ENCODE data around the gene NKD1. TPM values are rescaled to one million over a fixed set of nuclear protein-coding genes. Genes with fewer than 3 reads are reported as not detected.

NKD1 gene
- total RNA-seq, 1 experiment from 2014 or later: 0.44 TPM

DNA sequence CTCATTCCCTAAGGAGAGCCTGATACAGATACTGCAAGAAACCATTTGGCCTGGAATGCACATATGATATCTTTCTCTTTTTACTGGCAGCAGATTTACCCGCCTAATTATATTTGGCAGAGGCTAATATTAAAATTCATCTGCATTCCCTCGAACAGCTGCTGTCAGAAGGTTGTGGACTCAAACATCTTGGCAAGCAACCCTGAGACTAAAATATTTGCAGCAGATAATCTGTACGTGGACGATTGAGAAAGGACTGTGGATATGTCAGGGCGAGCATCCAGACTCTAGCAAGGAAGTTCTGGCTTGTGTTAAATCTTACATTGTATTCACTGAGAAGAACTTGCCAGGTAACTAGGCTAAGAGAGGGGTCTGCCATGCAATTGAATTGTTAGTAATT lies 67.7 kb downstream of the NKD1 start:
- no peak for TF ChIP-seq EZH2 (IDR thresholded peaks at IDR 0.05; ENCODE audit: low read depth)
- TF ChIP-seq, protein P1, sequence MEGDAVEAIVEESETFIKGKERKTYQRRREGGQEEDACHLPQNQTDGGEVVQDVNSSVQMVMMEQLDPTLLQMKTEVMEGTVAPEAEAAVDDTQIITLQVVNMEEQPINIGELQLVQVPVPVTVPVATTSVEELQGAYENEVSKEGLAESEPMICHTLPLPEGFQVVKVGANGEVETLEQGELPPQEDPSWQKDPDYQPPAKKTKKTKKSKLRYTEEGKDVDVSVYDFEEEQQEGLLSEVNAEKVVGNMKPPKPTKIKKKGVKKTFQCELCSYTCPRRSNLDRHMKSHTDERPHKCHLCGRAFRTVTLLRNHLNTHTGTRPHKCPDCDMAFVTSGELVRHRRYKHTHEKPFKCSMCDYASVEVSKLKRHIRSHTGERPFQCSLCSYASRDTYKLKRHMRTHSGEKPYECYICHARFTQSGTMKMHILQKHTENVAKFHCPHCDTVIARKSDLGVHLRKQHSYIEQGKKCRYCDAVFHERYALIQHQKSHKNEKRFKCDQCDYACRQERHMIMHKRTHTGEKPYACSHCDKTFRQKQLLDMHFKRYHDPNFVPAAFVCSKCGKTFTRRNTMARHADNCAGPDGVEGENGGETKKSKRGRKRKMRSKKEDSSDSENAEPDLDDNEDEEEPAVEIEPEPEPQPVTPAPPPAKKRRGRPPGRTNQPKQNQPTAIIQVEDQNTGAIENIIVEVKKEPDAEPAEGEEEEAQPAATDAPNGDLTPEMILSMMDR (conservative IDR thresholded peaks at IDR 0.05): no peak
- no TSS peak for BruUV-seq (replicated peaks)
- no peaks in the 10 kb centered on the region for H3K27me3 ChIP-seq (ENCODE audit: insufficient read depth, low read depth)
- H2AFZ ChIP-seq: no peak overlapping the region
- H3K9me2 ChIP-seq (ENCODE audit: insufficient read depth): no peaks in the 10 kb centered on the region
- no peak overlapping the region for H3K27ac ChIP-seq
- no peaks in the 10 kb centered on the region for H3K79me2 ChIP-seq (ENCODE audit: low read depth)
- ChIA-PET CTCF (no interaction called here), POLR2A (ENCODE audit: unreplicated experiment) (no interaction called here)
- DNase-seq: no peak
- intact Hi-C loops (cut with micrococcal nuclease; ENCODE audit: unreplicated experiment): no loop called here
- no peaks in the 10 kb centered on the region for H4K20me1 ChIP-seq (ENCODE audit: insufficient read depth)
- H3K4me2 ChIP-seq: no peak overlapping the region
- H3F3A ChIP-seq (ENCODE audit: insufficient read depth, low read depth): no peaks in the 10 kb centered on the region
- no peak overlapping the region for H3K4me3 ChIP-seq
- H3K4me1 ChIP-seq (replicated peaks; ENCODE audit: insufficient read depth): no peaks in the 10 kb centered on the region
- H3K36me3 ChIP-seq (ENCODE audit: low read depth): no peaks in the 10 kb centered on the region
- H3K9me3 ChIP-seq (ENCODE audit: insufficient read depth, low read depth): no peaks in the 10 kb centered on the region

DNA sequence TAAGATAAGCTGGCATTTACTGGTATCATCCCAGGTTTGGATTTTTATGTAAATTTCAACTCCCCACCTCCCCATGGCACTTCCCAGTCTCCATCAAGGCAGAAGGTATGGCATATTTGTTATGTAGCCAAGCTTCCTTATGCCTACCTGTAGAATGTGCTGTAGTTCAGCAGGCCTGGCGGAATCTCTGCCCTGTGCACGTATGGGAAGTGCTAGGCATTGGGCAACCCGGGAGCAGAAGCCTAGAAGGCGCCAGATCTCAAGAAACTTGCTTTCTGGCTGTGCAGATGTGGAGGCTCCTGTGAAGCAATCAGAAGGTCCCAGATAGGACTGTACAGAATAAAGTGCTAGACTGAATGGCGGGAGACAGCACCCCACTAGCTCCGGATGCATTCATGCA lies 68.2 kb downstream of the NKD1 start:
- Histone ChIP-seq H3K4me1 (replicated peaks; ENCODE audit: insufficient read depth) (no peaks in the 10 kb centered on the region), H3K27me3 (ENCODE audit: insufficient read depth, low read depth) (no peaks in the 10 kb centered on the region), H3K4me3 (no peak overlapping the region), H3K79me2 (ENCODE audit: low read depth) (no peaks in the 10 kb centered on the region), H3K9me2 (ENCODE audit: insufficient read depth) (no peaks in the 10 kb centered on the region), H3K27ac (no peak overlapping the region), H2AFZ (no peak overlapping the region), H3K4me2 (no peak overlapping the region), H3K9me3 (ENCODE audit: insufficient read depth, low read depth) (no peaks in the 10 kb centered on the region), H3K36me3 (ENCODE audit: low read depth) (no peaks in the 10 kb centered on the region), H4K20me1 (ENCODE audit: insufficient read depth) (no peaks in the 10 kb centered on the region), H3F3A (ENCODE audit: insufficient read depth, low read depth) (no peaks in the 10 kb centered on the region)
- ChIA-PET CTCF (no interaction called here), POLR2A (ENCODE audit: unreplicated experiment) (no interaction called here)
- BruUV-seq (replicated peaks): no TSS peak
- no peak for TF ChIP-seq EZH2 (IDR thresholded peaks at IDR 0.05; ENCODE audit: low read depth)
- TF ChIP-seq, protein P1 (conservative IDR thresholded peaks at IDR 0.05): no peak
- no peak for DNase-seq
- intact Hi-C loops (cut with micrococcal nuclease; ENCODE audit: unreplicated experiment): no loop called here

DNA sequence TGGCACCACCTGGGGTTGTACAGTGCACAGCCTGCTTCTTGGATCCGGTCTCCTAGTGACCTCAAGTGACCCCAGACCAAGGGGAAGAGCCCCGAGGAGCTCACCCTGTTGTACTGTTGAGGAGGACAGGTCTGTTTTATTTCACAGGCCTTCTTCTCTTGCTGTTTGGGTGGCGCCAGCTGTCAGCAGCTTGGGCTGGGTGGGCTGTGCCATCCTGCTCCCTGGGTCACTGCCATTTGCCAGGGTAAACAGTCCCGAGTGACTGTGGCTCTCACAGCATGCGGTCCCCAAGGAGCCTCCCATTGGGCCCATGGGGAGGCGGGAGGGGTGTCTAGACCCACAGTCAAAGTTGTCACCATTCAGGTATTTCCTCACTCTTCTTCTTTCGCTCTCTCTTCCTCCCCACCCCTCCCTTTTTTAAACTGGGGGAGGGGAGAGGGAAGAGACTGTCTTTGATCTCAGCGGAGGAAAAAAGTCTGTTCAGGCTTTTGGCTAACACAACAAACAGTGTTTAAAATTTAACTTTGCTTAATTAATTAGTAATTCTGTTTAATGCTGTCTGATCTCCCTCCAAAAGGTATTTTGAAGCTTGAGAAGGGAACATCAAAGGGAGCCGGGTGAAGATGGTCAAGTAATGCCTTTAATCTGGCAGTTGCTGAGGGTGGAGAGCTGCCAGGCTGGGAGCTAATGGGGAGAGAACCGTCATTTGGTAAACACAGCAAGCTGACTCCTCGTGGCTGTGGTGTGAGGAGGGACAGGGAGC lies 68.9 kb downstream of the NKD1 start:
- Histone ChIP-seq H3K4me1 (replicated peaks; ENCODE audit: insufficient read depth) (no peaks in the 10 kb centered on the region), H3K27me3 (ENCODE audit: insufficient read depth, low read depth) (no peaks in the 10 kb centered on the region), H3F3A (ENCODE audit: insufficient read depth, low read depth) (no peaks in the 10 kb centered on the region), H3K9me3 (ENCODE audit: insufficient read depth, low read depth) (no peaks in the 10 kb centered on the region), H3K36me3 (ENCODE audit: low read depth) (no peaks in the 10 kb centered on the region), H3K79me2 (ENCODE audit: low read depth) (no peaks in the 10 kb centered on the region), H3K9me2 (ENCODE audit: insufficient read depth) (no peaks in the 10 kb centered on the region), H3K4me2 (no peak overlapping the region), H3K4me3 (no peak overlapping the region), H4K20me1 (ENCODE audit: insufficient read depth) (no peaks in the 10 kb centered on the region), H2AFZ (no peak overlapping the region), H3K27ac (no peak overlapping the region)
- ChIA-PET POLR2A (ENCODE audit: unreplicated experiment) (no interaction called here), CTCF (no interaction called here)
- no peak for DNase-seq
- no TSS peak for BruUV-seq (replicated peaks)
- TF ChIP-seq, protein P1 (conservative IDR thresholded peaks at IDR 0.05): no peak
- no peak for TF ChIP-seq EZH2 (IDR thresholded peaks at IDR 0.05; ENCODE audit: low read depth)
- intact Hi-C loops (cut with micrococcal nuclease; ENCODE audit: unreplicated experiment): no loop called here
